Astrocyte (in vitro differentiated cells and primary cell): ENCODE data around the gene IKBIP. TPM values are rescaled to one million over a fixed set of nuclear protein-coding genes. Genes with fewer than 3 reads are reported as not detected.
"Not testable (repeated sequence)": the region's sequence is repeated elsewhere in the genome, so short reads cannot be mapped to it uniquely, and the experiment has no call there.

ENCODE experiments used
- DNase-seq: peaks from one replicate; pipeline ENCODE4 v3.0.0-alpha.2; 2010; ENCODE audit warnings: low read depth
- FAIRE-seq: peaks from 2 replicates; lab custom pipeline; 2011; peaks lifted over from hg19 to GRCh38; lab: Jason Lieb, UNC
- H2AFZ ChIP-seq: 2 replicates; pipeline ENCODE4 v1.6.0; 2012; ENCODE audit warnings: low read depth, low read length, inconsistent platforms
- H3K27ac ChIP-seq: 2 replicates; pipeline ENCODE4 v1.5.1; 2011; ENCODE audit warnings: low read depth, low read length, inconsistent platforms
- H3K27me3 ChIP-seq: 2 replicates; pipeline ENCODE4 v1.6.0; 2011; ENCODE audit warnings: low read length, inconsistent platforms; ENCODE audit not compliant: insufficient read depth
- H3K36me3 ChIP-seq: 2 replicates; pipeline ENCODE4 v1.5.1; 2011; ENCODE audit warnings: low read length, inconsistent platforms; ENCODE audit not compliant: insufficient read depth
- H3K4me1 ChIP-seq: 2 replicates; pipeline ENCODE4 v1.5.1; 2011; ENCODE audit warnings: low read length, inconsistent platforms; ENCODE audit not compliant: insufficient read depth
- H3K4me2 ChIP-seq: 2 replicates; pipeline ENCODE4 v1.6.0; 2012; ENCODE audit warnings: low read length, inconsistent platforms
- H3K4me3 ChIP-seq: 2 replicates; pipeline ENCODE4 v1.5.1; 2011; ENCODE audit warnings: low read depth, mild to moderate bottlenecking, low read length, inconsistent platforms; ENCODE audit not compliant: insufficient read depth
- H3K79me2 ChIP-seq: 2 replicates; pipeline ENCODE4 v1.6.0; 2012; ENCODE audit warnings: mild to moderate bottlenecking, low read length, inconsistent platforms; ENCODE audit not compliant: insufficient read depth
- H3K9ac ChIP-seq: 2 replicates; pipeline ENCODE4 v1.6.0; 2012; ENCODE audit warnings: mild to moderate bottlenecking, low read length, inconsistent platforms
- H3K9me3 ChIP-seq: 2 replicates; pipeline ENCODE4 v1.5.1; 2012; ENCODE audit warnings: low read depth, mild to moderate bottlenecking, low read length, inconsistent platforms; ENCODE audit not compliant: insufficient read depth
- H4K20me1 ChIP-seq: 2 replicates; pipeline ENCODE4 v1.6.0; 2012; ENCODE audit warnings: low read length, inconsistent platforms; ENCODE audit not compliant: insufficient read depth
- H3K27ac Mint-ChIP-seq: one replicate; pipeline ENCODE4 v1.8.0; 2021; ENCODE audit warnings: mild to moderate bottlenecking, mixed read lengths; ENCODE audit not compliant: unreplicated experiment
- H3K27me3 Mint-ChIP-seq: one replicate; pipeline ENCODE4 v1.8.0; 2021; ENCODE audit warnings: low read depth, mixed read lengths; ENCODE audit not compliant: unreplicated experiment
- H3K36me3 Mint-ChIP-seq: one replicate; pipeline ENCODE4 v1.8.0; 2021; ENCODE audit warnings: low read depth, mixed read lengths; ENCODE audit not compliant: unreplicated experiment
- H3K4me1 Mint-ChIP-seq: one replicate; pipeline ENCODE4 v1.8.0; 2021; ENCODE audit warnings: low read depth, mixed read lengths; ENCODE audit not compliant: unreplicated experiment
- H3K4me3 Mint-ChIP-seq: one replicate; pipeline ENCODE4 v1.8.0; 2021; ENCODE audit warnings: mild to moderate bottlenecking, moderate library complexity, mixed read lengths; ENCODE audit not compliant: unreplicated experiment
- H3K9me3 Mint-ChIP-seq: one replicate; pipeline ENCODE4 v1.8.0; 2021; ENCODE audit warnings: mild to moderate bottlenecking, mixed read lengths; ENCODE audit not compliant: unreplicated experiment
- EZH2 ChIP-seq: IDR thresholded peaks from 2 replicates; pipeline ENCODE4 v1.6.1; 2012; ENCODE audit warnings: mild to moderate bottlenecking, low read length, inconsistent platforms; ENCODE audit not compliant: insufficient read depth
- total RNA-seq: library from RNA; stranded (reverse); gene quantifications from 2 replicates; pipeline ENCODE4 v1.2.1, GENCODE V29; 2021
- TF ChIP-seq, protein P1 (sequence below): IDR thresholded peaks from 2 replicates; pipeline ENCODE4 v1.5.1; 2011; ENCODE audit warnings: low read depth, mild to moderate bottlenecking, inconsistent platforms, low read length, moderate library complexity; ENCODE audit not compliant: insufficient read depth

Gene IKBIP
- total RNA-seq, 1 donor from 2014 or later: 126 TPM

DNA sequence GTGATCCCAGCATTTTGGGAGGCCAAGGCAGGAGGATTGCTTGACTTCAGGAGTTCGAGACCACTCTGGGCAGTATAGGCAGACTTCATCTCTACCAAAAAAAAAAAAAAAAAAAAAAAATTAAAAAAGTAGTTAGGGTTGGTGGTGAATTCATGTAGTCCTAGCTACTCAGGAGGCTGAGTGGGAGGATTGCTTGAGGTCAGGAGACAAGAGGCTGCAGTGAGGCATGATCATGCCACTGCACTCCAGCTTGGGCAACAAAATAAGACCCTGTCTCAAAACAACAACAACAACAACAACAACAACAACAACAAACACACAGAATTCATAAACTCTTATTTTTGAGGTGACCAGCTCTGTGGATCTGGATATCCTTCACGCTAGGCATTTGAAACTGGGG is 34.0 kb downstream of the IKBIP start:
- H3K27ac Mint-ChIP-seq: no peak overlapping the region
- Histone ChIP-seq H2AFZ (no peak overlapping the region), H3K4me1 (no peaks in the 10 kb centered on the region), H4K20me1 (peaks cover 3% of the 10 kb centered on the region), H3K9me3 (no peaks in the 10 kb centered on the region), H3K79me2 (no peaks in the 10 kb centered on the region), H3K4me2 (no peak overlapping the region), H3K9ac (no peak overlapping the region), H3K27me3 (no peaks in the 10 kb centered on the region), H3K27ac (no peak overlapping the region), H3K36me3 (peaks cover 5% of the 10 kb centered on the region), H3K4me3 (no peak overlapping the region)
- FAIRE-seq: no peak
- no peaks in the 10 kb centered on the region for H3K9me3 Mint-ChIP-seq
- H3K4me1 Mint-ChIP-seq: no peaks in the 10 kb centered on the region
- H3K36me3 Mint-ChIP-seq: peaks cover 7% of the 10 kb centered on the region
- TF ChIP-seq, protein P1, sequence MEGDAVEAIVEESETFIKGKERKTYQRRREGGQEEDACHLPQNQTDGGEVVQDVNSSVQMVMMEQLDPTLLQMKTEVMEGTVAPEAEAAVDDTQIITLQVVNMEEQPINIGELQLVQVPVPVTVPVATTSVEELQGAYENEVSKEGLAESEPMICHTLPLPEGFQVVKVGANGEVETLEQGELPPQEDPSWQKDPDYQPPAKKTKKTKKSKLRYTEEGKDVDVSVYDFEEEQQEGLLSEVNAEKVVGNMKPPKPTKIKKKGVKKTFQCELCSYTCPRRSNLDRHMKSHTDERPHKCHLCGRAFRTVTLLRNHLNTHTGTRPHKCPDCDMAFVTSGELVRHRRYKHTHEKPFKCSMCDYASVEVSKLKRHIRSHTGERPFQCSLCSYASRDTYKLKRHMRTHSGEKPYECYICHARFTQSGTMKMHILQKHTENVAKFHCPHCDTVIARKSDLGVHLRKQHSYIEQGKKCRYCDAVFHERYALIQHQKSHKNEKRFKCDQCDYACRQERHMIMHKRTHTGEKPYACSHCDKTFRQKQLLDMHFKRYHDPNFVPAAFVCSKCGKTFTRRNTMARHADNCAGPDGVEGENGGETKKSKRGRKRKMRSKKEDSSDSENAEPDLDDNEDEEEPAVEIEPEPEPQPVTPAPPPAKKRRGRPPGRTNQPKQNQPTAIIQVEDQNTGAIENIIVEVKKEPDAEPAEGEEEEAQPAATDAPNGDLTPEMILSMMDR: no peak
- no peak for TF ChIP-seq EZH2
- DNase-seq: no peak
- H3K27me3 Mint-ChIP-seq: no peaks in the 10 kb centered on the region
- no peak overlapping the region for H3K4me3 Mint-ChIP-seq

DNA sequence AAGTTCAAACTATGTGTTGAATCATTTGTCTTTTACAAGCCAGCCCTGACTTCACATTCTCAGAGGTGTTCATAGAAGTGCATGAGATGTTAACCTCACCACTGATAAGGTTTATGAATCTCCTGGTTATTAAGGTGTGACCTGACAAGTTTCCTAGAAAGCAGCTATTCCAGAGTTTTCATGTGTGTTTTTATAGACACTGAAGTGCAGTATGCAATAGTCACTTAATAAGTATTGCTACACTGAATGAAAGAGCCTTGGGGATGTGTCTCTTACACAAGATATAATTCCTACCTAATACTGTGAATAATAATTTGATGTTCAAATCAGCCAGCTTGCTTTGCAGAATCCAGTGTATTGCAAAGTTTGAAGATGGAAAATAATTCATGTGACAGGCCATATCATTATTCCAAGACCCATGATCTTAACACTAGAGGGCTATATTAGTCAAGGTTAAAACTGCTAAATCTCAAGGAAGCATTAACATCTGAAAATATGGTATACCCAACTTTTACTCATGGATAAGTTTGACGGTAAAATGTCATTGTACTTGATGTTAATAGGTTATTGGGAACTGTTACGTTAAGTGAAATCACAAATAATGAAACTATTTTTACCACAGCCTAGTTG is 38.1 kb downstream of the IKBIP start:
- Histone ChIP-seq H3K27me3 (no peaks in the 10 kb centered on the region), H3K36me3 (peaks cover 19% of the 10 kb centered on the region), H4K20me1 (peaks cover 24% of the 10 kb centered on the region), H3K4me3 (no peak overlapping the region), H3K9ac (no peak overlapping the region), H3K4me2 (no peak overlapping the region), H2AFZ (no peak overlapping the region), H3K4me1 (no peaks in the 10 kb centered on the region), H3K79me2 (peaks cover under 1% of the 10 kb centered on the region), H3K9me3 (no peaks in the 10 kb centered on the region), H3K27ac (no peak overlapping the region)
- no peaks in the 10 kb centered on the region for H3K9me3 Mint-ChIP-seq
- peak overlapping the region; percentile 14 for H3K4me3 Mint-ChIP-seq
- DNase-seq (no peak), FAIRE-seq (no peak)
- TF ChIP-seq EZH2: no peak
- TF ChIP-seq, protein P1: no peak
- H3K27ac Mint-ChIP-seq: no peak overlapping the region
- no peaks in the 10 kb centered on the region for H3K4me1 Mint-ChIP-seq
- no peaks in the 10 kb centered on the region for H3K27me3 Mint-ChIP-seq
- H3K36me3 Mint-ChIP-seq: peaks cover 6% of the 10 kb centered on the region

DNA sequence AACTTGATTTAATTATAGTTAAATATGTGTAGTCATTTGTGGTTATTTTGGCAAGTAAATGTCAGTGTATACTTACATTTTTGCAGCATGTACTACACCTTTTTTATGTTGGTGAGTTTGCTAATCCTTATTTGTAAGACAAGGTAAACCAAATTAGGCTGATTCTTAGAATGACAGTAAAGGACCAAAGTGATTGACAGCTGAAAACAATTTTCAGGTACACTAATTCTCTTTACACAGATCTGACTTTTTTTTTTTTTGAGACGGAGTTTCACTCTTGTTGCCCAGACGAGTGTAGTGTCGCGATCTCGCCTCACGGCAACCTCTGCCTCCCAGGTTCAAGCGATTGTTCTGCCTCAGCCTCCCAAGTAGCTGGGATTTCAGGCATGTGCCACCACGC is 42.7 kb downstream of the IKBIP start:
- no peak overlapping the region for H3K27ac ChIP-seq
- TF ChIP-seq EZH2: no peak
- TF ChIP-seq, protein P1: no peak
- H3K4me1 Mint-ChIP-seq: peaks cover 3% of the 10 kb centered on the region
- H3K79me2 ChIP-seq: peaks cover 31% of the 10 kb centered on the region
- peaks cover 7% of the 10 kb centered on the region for H3K36me3 Mint-ChIP-seq
- no peak overlapping the region for H3K4me3 Mint-ChIP-seq
- H3K27ac Mint-ChIP-seq: peak overlapping the region; percentile 41
- no peak overlapping the region for H2AFZ ChIP-seq
- H3K36me3 ChIP-seq: peaks cover 56% of the 10 kb centered on the region
- no peaks in the 10 kb centered on the region for H3K27me3 Mint-ChIP-seq
- H3K9me3 Mint-ChIP-seq: no peaks in the 10 kb centered on the region
- FAIRE-seq: no peak
- H3K27me3 ChIP-seq: no peaks in the 10 kb centered on the region
- H4K20me1 ChIP-seq: peaks cover 64% of the 10 kb centered on the region
- no peak overlapping the region for H3K4me2 ChIP-seq
- no peak overlapping the region for H3K4me3 ChIP-seq
- H3K9ac ChIP-seq: no peak overlapping the region
- no peaks in the 10 kb centered on the region for H3K4me1 ChIP-seq
- H3K9me3 ChIP-seq: no peaks in the 10 kb centered on the region
- DNase-seq: no peak

DNA sequence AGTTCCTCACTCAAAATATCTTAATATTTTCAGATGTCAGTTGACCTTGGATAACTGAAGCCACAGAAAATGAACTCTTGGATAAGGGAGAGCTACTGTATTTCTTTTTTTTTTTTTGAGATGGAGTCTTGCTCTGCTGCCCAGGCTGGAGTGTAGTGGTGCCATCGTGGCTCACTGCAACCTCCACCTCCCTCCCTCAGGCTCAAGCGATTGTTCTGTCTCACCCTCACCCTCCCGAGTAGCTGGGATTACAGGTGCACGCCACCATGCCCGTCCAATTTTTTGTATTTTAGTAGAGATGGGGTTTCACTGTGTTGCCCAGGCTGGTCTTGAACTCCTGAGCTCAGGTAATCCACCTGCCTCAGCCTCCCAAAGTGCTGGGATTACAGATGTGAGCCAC is 47.3 kb downstream of the IKBIP start:
- not testable (repeated sequence) for DNase-seq, H3K9me3 ChIP-seq, H3K27ac ChIP-seq, H2AFZ ChIP-seq, H3K27ac Mint-ChIP-seq, H3K27me3 ChIP-seq, H3K4me3 ChIP-seq, FAIRE-seq, H3K27me3 Mint-ChIP-seq, H3K9me3 Mint-ChIP-seq, H3K4me2 ChIP-seq, H3K9ac ChIP-seq
- Mint-ChIP-seq H3K36me3 (peaks cover 14% of the 10 kb centered on the region), H3K4me3 (peak overlapping the region; percentile 97), H3K4me1 (peaks cover 11% of the 10 kb centered on the region)
- Histone ChIP-seq H3K4me1 (peaks cover 11% of the 10 kb centered on the region), H3K79me2 (peaks cover 66% of the 10 kb centered on the region), H4K20me1 (peaks cover 76% of the 10 kb centered on the region), H3K36me3 (peaks cover 60% of the 10 kb centered on the region)
